ENCODE results near the gene SLX4IP.

SLX4IP gene

GRCh38 chr20:10673176-10673841, 238.2 kb downstream of the SLX4IP start:
- DNase-seq (ENCODE audit: low read depth in 4 of 4, low spot score in 1 of 4) = no peak

GRCh38 chr20:10673842-10674683, 239.0 kb downstream of the SLX4IP start, which contains the start of gene JAG1:
Gene JAG1 (minus strand): TSS chr20:10673999. CDS start chr20:10673530, 469 bp downstream.
- peak in 1 of 4 experiments; percentile 52 for DNase-seq (ENCODE audit: low read depth in 4 of 4, low spot score in 1 of 4)

- DNase-seq (ENCODE audit: low read depth in 4 of 4, low spot score in 1 of 4) = no peak
These were observed 239.8 kb downstream of the SLX4IP start for GRCh38 chr20:10674684-10675449.

- no peak for DNase-seq (ENCODE audit: low read depth in 4 of 4, low spot score in 1 of 4)
These were observed 240.3 kb downstream of the SLX4IP start for GRCh38 chr20:10675450-10675848.

GRCh38 chr20:10676518-10676917, 241.4 kb downstream of the SLX4IP start:
- DNase-seq (ENCODE audit: low read depth in 4 of 4, low spot score in 1 of 4) = no peak

Data from stimulated activated CD4-positive, alpha-beta T cell treated with anti-CD3 and anti-CD28 coated beads, Interleukin-1b, Interleukin-23, amount 100 ng/mL, for 24 hours (primary cell).